CD4-positive, alpha-beta T cell treated with Interleukin-21 for 1 hour (primary cell): ENCODE data around the gene OR10J1.
"Not testable (repeated sequence)": the region's sequence is repeated elsewhere in the genome, so short reads cannot be mapped to it uniquely, and the experiment has no call there.

ENCODE experiments used
- DNase-seq: peaks from one replicate; pipeline ENCODE4 v3.0.0-alpha.2; 2020

Gene OR10J1, protein sequence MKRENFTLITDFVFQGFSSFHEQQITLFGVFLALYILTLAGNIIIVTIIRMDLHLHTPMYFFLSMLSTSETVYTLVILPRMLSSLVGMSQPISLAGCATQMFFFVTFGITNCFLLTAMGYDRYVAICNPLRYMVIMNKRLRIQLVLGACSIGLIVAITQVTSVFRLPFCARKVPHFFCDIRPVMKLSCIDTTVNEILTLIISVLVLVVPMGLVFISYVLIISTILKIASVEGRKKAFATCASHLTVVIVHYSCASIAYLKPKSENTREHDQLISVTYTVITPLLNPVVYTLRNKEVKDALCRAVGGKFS

DNA sequence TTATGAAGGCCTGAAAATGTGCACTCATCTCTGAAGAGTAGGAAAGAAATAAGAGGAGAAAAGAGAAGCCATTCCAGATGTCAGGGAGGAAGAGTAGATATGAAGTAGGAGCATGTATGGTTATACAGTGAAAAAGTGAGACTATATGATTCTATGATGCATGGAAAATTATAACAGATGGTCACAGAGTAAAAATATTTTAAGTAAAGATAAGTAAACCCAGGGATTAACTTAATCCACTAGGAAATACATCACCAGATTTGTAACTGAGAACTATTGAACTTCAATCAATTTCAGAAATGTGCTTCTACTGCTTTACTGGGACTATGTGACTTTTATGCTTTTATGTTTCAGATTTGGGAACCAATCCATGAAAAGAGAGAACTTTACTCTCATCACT lies at the start of gene OR10J1:
TSS of gene OR10J1 (plus strand) at position 301 of the 400 bp plus-strand sequence. CDS start at position 371, 70 bp downstream.
- no peak for DNase-seq

DNA sequence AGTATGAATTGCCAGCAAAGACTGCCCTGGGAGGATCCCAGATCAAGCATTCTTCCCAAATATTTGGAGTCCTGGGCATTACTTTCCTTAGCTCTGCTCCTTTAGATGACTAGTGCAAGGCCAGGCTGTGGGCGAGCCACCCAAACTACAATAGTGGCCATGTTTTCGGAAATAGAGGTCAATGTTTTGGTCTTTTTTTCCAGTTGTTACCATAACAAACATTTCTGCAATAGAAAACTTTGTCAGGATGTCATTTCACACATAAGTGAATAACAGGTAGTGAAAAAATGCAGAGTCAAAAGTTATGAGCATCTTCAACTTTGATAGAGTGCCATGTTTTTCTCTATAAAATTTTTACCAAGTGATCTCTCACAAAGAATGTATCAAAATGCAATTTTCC lies 32.7 kb upstream of the OR10J1 start:
- no peak for DNase-seq

DNA sequence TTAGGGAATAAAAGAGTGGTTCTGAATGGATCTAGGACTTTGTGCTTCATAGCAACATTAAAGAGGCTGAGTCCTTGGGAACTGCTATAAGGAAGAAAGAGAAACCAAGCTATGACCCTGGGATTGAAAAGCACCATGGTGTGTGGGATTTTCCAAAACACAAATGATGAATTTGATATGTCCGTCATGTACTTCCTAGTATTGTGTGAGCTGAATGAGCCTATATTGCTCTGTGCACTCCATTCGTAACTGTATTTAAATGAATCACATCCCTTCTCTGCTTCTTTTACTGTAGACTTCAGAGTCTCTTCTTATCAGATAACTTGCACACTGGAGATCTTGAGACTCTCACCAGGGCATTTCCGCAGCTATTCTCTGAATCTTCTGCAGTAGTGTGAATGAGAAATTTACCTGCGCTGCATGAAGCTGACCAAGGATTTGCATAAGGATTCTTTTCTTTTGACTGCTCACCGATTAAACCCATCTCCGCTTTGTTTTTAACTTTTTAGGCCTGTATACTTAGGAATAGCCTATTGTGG lies 30.6 kb upstream of the OR10J1 start:
- no peak for DNase-seq

DNA sequence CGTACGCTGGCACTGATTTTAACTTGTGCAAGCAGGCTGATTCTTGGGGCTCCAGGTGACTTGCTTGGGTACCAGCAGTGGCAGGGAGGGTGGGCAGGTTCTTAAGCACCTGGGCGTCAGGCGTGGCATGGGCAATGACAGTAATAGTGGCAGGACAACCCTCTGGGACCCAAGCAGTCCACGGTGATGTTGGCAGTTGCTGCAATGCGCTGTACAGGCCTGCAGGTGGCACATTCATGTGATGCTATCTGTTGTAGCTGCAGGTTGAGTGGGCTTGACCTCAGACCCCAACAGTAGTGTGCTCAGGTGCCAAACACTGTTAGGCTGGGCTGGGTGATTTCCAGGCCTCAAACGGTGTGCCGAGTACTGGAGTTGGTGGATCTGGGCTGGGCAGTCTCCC lies 17.7 kb upstream of the OR10J1 start:
- no peak for DNase-seq

DNA sequence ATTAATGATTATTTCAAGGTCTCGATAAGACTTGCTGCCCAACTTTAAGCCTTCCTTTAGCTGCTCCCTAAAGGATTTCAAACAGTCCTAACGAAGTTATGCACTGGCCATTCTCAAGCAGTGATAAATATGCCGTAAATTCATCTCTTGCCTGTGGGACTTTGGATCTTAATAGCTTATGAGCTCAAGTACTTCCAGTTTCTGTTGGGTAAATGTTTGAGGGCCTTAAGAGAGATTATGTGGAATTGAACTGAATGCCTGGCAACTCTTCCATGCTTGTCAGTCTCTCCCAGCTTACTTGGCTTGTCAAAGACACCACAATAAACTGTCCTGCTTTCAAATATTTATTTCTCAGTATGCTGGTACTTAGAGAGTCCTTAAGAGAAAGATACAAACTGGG lies 11.0 kb upstream of the OR10J1 start:
- DNase-seq, result no peak

DNA sequence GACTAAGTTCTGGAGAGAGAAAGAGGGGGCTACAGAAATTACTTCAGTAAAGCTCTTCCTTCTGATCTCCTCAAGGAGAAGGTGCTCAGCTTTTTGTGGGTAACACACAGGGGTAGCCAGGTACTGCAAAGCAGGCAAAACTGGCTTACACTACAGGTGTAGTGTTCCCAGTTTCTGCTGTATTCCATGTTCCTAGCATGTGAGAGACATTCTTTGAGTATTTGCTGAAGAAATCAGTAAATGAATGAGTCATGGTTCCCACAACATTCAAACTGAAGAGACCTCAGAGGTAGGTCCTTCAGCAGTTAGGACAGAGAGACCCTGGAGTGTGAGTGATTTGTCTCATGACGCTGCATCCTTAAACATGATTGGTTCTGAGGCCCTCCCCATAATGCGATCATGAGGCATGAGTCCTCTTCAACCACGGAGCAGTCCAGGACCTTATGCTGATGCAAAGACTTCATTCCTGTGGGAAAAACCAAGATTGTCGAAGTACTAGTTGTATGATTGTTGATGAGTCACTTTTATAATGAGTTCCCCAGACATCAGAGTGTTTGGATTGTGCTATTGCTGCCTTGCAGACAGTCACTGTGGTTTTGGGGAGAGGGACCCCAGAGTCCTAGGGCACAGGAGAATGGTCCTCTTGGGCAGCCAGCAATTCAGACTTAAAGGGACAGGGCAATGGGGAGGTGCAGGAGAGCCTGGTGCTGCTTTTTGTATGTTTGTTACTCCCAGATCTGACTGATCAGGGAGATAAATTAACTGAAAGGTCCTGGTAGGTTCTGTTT lies 10.3 kb upstream of the OR10J1 start:
- no peak for DNase-seq

DNA sequence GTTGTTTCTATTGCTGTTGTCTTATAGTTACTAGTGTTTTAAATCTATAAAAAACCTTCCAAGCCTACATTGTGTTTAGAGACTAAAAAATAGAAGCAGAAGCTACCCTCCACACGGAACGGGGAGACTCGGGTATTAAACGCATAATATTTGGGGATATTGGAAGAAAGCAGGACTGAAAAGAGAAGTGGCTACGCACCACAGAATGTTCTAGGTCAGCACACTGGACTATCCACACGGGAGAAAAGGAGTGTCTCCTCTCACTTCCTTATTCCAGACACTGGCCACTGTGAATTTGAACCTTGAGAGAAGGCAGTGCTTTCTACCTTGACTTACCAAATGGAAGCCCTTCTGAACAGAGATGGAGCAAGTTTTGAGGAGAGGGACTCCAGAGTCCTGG lies 8.5 kb upstream of the OR10J1 start:
- DNase-seq, result no peak

DNA sequence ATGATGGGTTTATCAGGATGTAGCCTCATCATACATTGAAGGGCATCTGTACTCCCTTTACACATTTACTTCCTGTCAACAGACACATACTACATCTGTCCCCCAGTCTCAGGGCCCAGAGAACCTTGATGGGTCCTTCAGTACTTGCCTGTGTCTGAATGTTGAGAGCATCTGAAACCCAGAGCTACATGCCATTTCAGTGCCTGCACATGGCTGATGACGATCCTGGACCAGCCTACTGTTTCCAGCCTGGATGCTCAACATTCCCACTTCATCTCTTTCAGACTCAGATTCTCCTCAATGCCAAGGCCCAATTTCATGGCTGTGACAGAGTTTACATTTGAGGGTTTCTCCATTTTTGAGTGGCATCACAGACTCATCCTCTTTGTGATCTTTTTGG lies 7.6 kb upstream of the OR10J1 start, which contains the start of gene OR10J4:
TSS of gene OR10J4 (plus strand) at position 301 of the 400 bp plus-strand sequence.
- DNase-seq, result no peak

DNA sequence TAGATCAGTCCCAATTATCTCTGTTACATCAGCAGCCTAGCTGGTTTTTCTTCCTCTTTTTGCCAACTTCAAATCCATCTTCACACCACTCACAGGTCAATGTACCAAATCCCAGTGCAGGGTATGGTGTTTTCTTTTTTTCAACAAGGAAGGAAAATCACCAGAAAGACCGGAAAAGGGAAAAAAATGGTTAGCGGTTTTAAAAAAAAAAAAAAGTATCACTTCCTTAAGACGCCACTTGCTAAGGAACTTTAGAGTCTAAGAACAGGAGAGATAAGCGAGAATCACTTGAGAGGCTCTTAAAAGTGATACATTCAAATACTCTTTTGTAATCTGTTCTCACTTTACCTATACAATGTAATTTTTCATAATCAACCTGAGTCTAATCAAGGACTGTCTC lies 3.1 kb upstream of the OR10J1 start:
- no peak for DNase-seq

DNA sequence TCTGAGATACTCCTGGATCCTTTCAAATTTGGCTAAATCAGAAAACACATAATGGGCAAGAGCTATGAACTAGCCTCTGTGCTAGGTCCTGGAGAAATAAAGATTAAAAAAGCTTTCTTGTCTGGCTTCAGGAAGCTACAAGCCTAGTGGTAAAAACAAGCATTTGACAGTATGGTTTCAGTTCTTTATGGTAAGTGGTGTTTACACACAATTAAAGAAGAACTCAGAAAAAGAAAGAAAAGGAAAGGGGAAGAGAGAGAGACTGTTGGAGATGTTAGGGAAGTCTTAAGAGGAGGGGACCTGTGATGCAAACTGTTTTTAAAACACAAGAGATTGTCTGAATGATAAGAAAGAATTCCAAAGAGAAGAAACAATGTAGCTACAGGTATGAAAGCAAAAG lies 1.8 kb downstream of the OR10J1 start:
- DNase-seq, result no peak

DNA sequence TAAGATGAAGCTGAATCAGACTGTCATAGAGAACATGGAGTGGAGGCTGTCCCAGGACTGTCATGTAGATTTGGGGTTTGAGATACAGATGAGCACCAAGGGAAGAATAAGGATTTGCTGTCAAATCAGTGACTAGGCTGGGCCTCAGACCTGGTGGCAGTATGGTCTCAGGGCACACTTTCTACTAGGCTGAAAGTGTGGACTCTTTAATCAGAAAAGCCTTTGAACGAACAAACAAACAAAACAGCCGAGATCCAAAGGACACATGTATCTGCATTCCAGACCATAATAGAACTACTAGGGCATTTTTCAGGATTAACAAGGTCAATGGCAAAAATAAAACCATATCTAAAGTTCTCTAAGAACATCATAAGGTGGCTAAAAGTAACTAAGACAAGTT lies 2.9 kb downstream of the OR10J1 start:
- DNase-seq, result no peak

DNA sequence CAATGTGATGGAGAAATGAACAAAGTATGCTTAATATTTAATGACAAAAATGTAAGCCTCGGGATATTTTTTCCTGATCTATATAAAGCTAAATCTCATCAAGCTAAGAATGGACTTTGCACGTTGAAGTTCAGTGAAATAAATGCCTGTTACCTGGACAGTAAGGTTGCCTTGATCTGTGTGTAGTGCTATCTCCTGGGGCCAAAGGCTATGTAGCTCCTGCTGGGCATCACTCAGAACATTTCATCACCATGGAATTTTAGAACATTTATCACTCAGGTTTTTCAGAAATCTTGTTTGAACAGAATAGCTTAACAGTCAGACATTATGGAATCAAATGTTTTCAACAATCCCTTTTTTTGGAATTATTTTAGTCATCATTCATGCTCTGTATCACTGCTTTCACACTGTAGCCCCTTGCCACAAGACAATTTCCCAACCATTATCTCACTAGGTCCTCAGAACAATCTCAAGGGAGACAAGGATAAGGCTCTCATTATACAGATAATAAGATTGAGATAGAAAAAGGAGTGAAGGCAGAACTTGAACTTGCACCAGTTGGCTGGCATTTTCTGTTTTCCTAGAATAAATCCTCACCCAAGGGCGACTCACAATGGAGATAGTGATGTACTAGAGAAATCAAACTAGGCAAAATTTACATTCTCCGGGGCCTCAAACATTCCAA lies 3.7 kb downstream of the OR10J1 start:
- no peak for DNase-seq

DNA sequence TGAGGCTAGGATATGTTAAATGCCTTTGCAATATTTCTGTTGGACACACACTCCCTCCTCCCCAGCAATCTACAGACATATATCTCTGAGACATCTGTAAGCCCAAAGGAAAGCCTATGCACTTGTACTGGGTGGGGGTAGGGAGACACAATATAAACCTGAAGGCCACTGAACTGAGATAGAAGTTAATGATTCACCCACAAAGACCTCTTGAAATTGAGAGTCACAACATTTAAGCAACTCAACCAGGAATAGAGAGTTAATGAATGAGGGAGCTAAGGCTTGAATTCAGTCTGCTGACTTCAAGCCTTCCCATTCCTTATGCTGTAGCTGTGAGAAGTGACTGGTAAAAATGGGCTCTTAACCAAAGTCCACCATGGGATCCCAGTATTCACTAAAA lies 5.0 kb downstream of the OR10J1 start:
- DNase-seq, result no peak

DNA sequence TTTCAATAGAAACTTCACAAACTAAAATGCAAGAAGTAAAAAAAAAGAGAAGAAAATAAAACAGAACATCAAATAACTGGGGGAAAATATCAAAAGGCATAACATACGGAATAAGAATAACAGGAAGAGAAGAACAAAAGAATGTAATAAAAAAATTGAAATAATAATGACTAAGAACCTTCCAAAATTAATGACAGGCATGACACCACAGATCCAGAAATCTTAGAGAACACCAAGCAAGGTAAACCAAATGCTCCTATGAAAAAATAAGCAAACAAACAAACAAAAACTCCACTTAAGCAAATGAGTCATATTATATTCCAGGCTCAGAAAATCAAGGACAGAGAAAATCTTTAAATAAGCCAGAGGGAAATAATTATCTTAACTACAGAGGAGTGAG lies 8.7 kb downstream of the OR10J1 start:
- no peak for DNase-seq

DNA sequence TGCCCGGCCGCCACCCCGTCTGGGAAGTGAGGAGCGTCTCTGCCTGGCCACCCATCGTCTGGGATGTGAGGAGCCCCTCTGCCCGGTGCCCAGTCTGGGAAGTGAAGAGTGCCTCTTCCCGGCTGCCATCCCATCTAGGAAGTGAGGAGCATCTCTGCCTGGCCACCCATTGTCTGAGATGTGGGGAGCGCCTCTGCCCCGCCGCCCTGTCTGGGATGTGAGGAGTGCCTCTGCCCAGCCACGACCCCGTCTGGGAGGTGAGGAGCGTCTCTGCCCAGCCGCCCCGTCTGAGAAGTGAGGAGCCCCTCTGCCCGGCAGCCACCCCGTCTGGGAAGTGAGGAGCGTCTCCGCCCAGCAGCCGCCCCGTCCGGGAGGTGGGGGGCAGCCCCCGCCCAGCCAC lies 10.1 kb downstream of the OR10J1 start:
- DNase-seq, result not testable (repeated sequence)

DNA sequence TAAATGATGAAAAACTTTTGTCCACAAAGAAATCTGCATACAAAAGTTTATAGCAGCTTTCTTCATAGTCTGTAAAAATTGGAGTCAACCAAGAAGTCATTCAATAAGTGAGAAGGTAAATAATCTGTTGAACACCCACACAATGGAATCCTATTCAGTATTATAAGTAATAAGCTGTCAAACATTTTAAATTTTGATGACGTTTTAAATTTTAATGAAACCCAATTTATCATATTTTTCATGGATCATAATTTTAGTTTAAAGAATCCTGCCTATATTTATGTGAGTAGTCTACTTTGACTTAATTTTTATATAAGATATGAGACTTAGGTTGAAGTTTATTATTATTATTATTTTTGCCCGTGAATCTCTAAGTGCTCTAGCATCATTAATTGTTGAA lies 20.0 kb downstream of the OR10J1 start:
- no peak for DNase-seq

DNA sequence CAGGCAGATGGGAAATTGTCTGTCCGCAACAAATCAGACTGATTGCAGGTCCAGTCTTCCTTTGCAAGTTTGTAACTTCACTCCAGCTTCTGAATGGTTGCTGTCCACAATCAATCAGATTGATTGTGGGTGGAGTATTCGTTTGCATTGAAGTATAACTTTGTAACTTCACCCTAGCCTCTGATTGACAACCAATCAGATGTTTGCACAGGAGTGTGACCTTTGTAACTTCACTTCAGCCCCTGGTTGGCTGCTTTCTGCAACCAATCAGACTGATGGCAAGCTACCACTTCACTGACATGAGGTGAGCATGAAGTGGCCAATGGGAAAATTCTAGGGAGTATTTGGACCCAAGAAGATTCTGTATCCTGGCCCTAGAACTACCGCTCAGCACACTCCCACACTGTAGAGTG lies 25.7 kb downstream of the OR10J1 start:
- DNase-seq, result no peak

DNA sequence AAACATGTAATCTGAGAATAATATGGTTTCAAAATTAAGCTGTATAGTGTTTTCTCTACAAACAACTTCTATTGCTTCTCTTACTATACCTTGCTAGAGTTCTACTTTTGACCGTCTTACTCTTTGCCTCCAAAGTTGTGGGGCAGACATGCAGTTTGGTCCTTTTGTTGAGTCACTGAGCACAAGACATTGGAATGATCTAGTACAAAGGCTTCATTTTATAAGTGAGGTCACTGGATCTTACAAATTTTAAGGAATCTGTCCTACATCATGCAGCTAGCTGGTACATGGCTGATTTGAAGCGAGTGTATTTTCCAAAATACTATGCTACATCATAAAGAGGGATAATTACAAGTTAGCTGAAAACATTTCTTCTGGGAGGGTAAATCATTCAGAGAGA lies 28.8 kb downstream of the OR10J1 start:
- no peak for DNase-seq

DNA sequence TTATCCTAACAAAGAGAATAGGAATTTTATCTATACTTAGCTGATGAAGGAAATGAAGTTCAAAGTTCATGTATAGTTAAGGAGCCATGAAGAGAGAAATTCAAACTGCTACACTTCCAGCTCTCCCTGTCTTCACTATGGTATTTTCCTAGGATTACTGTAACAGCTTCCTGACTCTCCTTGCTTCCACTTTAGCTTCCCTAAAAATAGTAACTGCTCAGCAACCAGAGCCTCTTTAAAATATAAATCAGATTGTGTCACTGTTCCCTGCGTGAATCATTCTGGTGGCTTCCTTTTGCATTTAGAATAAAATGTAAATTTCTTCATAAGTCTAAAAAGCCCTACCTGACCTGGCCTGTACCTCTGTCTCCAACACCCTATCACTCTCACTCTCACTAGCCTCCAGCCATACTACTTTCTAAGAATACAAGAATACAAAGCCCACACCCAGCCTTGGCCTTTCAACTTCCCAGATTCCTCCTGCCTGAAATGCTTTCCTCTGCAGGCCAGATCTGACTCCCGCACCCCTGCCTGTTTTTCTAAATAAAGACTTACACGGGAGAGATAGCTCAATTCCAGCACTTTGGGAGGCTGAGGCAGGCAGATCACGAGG lies 30.5 kb downstream of the OR10J1 start:
- DNase-seq, result no peak

DNA sequence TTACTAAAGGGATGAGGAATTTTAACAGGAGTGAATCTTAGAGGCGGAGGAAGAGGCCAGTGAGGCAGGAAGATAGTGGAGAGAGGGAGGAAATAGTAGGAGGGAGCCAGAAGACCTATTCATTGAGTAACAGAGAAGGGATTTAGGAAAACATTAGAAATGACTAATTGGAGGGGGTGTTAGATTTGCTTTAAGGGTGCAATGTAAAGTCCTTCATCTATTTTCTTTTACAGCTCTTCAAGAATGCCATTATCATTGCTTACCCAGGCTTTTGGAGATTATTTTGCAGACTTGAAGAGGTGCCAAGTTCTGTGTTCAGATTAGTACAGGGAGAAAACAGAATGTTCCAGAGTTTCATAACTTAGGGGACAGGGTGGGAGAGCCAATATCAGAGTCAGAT lies 33.8 kb downstream of the OR10J1 start:
- no peak for DNase-seq

DNA sequence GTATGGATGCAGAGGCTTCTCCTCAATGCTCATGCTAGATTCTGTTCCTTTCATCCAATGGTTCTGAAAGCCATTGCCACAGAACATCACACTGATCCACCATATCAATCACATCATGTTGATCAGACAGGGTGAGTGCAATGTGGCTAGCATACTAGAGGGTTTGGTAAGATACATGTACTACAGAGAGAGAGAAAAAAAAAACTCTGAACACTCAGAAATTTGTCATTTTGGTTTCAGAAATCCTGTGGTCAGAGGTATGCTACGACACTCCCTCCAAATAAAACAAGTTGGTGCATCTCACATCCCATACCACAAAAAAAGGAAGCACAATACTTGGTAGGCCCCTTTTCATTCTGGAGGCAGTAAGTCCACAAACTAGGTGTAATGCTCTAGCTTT lies 35.4 kb downstream of the OR10J1 start:
- no peak for DNase-seq

DNA sequence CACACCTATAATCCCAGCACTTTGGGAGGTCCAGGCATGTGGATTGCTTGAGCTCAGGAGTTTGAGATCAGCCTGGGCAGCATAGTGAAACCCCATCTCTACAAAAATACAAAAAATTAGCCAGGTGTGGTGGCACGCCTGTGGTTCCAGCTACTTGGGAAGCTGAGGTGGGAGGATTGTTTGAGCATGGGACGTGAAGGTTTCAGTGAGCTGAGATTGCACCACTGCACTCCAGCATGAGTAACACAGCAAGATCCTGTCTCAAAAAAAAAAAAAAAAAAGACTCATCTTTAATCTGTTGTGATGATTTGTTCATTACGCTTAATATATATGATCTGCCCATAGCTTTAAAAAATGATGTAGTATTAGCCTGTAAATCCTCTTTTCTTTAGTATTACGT lies 44.0 kb downstream of the OR10J1 start:
- no peak for DNase-seq
